Hepatocyte (in vitro differentiated cells): ENCODE measurements around the gene BOD1L2. TPM values are rescaled to one million over a fixed set of nuclear protein-coding genes. Genes with fewer than 3 reads are reported as not detected.

Source experiments
- DNase-seq: peaks from one replicate; pipeline ENCODE4 v3.0.0-alpha.2; 2016; ENCODE audit warnings: low spot score
- H2AFZ ChIP-seq: fragments of 200-600 bp; sonication (generic); 2 replicates; pipeline ENCODE4 v1.6.0; 2016; ENCODE audit warnings: antibody characterized with exemption, mild to moderate bottlenecking
- H3K27ac ChIP-seq: fragments of 200-600 bp; sonication (generic); 2 replicates; pipeline ENCODE4 v1.5.1; 2016; ENCODE audit warnings: mild to moderate bottlenecking
- H3K27me3 ChIP-seq: fragments of 200-600 bp; sonication (generic); 2 replicates; pipeline ENCODE4 v1.6.1; 2016
- H3K36me3 ChIP-seq: fragments of 200-600 bp; sonication (generic); replicated peaks from 2 replicates; pipeline ENCODE4 v1.5.1; 2016; ENCODE audit warnings: low read depth; ENCODE audit not compliant: insufficient read depth
- H3K4me1 ChIP-seq: fragments of 200-600 bp; sonication (generic); 2 replicates; pipeline ENCODE4 v1.5.1; 2016; ENCODE audit warnings: mild to moderate bottlenecking, moderate library complexity; ENCODE audit not compliant: insufficient read depth
- H3K4me2 ChIP-seq: fragments of 200-600 bp; sonication (generic); 2 replicates; pipeline ENCODE4 v1.6.0; 2016
- H3K4me3 ChIP-seq: fragments of 200-600 bp; sonication (generic); 2 replicates; pipeline ENCODE4 v1.5.1; 2016; ENCODE audit warnings: mild to moderate bottlenecking
- H3K79me2 ChIP-seq: fragments of 200-600 bp; sonication (generic); 2 replicates; pipeline ENCODE4 v1.6.0; 2017; ENCODE audit warnings: mild to moderate bottlenecking
- H3K9me2 ChIP-seq: fragments of 200-600 bp; sonication (generic); replicated peaks from 2 replicates; pipeline ENCODE4 v1.6.0; 2017; ENCODE audit warnings: mild to moderate bottlenecking; ENCODE audit not compliant: insufficient read depth
- H3K9me3 ChIP-seq: fragments of 200-600 bp; sonication (generic); 2 replicates; pipeline ENCODE4 v1.5.1; 2016; ENCODE audit warnings: low read depth, mild to moderate bottlenecking
- H4K20me1 ChIP-seq: fragments of 200-600 bp; sonication (generic); 2 replicates; pipeline ENCODE4 v1.6.0; 2016; ENCODE audit warnings: mild to moderate bottlenecking; ENCODE audit not compliant: insufficient read depth, poor library complexity, severe bottlenecking
- CTCF ChIP-seq: fragments of 200-600 bp; sonication (generic); IDR thresholded peaks from 2 replicates; pipeline ENCODE4 v1.5.1; 2016; ENCODE audit warnings: antibody characterized with exemption, mild to moderate bottlenecking; ENCODE audit not compliant: poor library complexity
- EZH2 ChIP-seq: fragments of 200-600 bp; sonication (generic); IDR thresholded peaks from 2 replicates; pipeline ENCODE4 v1.6.1; 2016; ENCODE audit warnings: antibody characterized with exemption, mild to moderate bottlenecking, borderline replicate concordance
- EZH2phosphoT487 ChIP-seq: fragments of 200-600 bp; sonication (generic); IDR thresholded peaks from one replicate; pipeline ENCODE4 v1.6.1; 2018; ENCODE audit warnings: antibody characterized with exemption, mild to moderate bottlenecking, low read depth, moderate library complexity; ENCODE audit not compliant: unreplicated experiment, severe bottlenecking
- WGBS: methylation state at CpG from one replicate; pipeline ENCODE4 v1.1.6; 2016; ENCODE audit warnings: low lambda C conversion rate; ENCODE audit errors: missing lambda C conversion rate; 5-methylcytosine and 5-hydroxymethylcytosine counted together
- polyA plus RNA-seq: library from polyadenylated mRNA; unstranded; fragments of >200 nt; fragmentation: Nextera tagmentation; extraction: Ambion mirVana; gene quantifications from 2 replicates; pipeline ENCODE4 v1.2.1, GENCODE V29; 2016
- total RNA-seq: library from RNA; depleted of rRNA; stranded (reverse); fragments of >200 nt; gene quantifications from 2 replicates; pipeline ENCODE4 v1.2.3, GENCODE V29; 2014

The BOD1L2 gene
- total and polyA plus RNA-seq, 2 experiments from 2014 or later: 0.23 TPM; not detected in 1

- TF ChIP-seq EZH2phosphoT487 (no peak), EZH2 (no peak), CTCF (no peak)
These were observed 3.6 kb upstream of the BOD1L2 start for GRCh38 chr18:57143265-57143664.

GRCh38 chr18:57148263-57148662, 1.4 kb downstream of the BOD1L2 start:
- TF ChIP-seq EZH2phosphoT487 (no peak), CTCF (no peak), EZH2 (no peak)

More at GRCh38 chr18:57143265-57143664, 3.6 kb upstream of the BOD1L2 start:
- Histone ChIP-seq H2AFZ (no peak overlapping the region), H3K4me1 (no peaks in the 10 kb centered on the region), H3K4me3 (no peak overlapping the region), H4K20me1 (no peaks in the 10 kb centered on the region), H3K79me2 (no peaks in the 10 kb centered on the region), H3K36me3 (no peaks in the 10 kb centered on the region), H3K27ac (no peak overlapping the region), H3K9me2 (no peaks in the 10 kb centered on the region), H3K27me3 (no peaks in the 10 kb centered on the region), H3K9me3 (no peaks in the 10 kb centered on the region), H3K4me2 (no peak overlapping the region)
- DNase-seq: no peak
- whole genome bisulfite sequencing: 70% methylated on average over 1 of the region's 1 CpG

DNA sequence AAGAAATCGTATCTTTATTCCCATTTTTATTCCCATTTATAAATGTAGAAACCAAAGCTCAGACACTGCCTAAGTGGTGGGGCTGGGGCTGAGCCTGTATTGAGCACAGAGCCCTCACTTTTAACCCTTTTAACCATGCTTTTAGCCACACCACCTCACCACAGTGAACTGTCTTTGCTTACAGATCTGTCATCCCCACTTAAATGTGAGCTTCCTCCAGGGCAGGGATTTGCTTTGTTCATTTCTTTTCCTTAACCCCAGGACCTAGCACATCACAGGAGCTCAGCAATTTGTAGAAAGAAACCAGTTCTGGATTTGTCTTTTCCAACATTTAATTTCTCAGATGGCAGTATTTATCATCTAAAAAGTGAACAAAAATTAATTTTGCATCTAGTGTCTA, 2.2 kb downstream of the BOD1L2 start:
- H3K27me3 ChIP-seq: peaks cover 3% of the 10 kb centered on the region
- no peaks in the 10 kb centered on the region for H4K20me1 ChIP-seq
- 76% methylated on average over 1 of the region's 1 CpG for WGBS
- no peak overlapping the region for H3K4me2 ChIP-seq
- no peak overlapping the region for H2AFZ ChIP-seq
- H3K36me3 ChIP-seq: no peaks in the 10 kb centered on the region
- no peak overlapping the region for H3K27ac ChIP-seq
- DNase-seq: no peak
- H3K4me3 ChIP-seq: no peak overlapping the region
- H3K9me2 ChIP-seq: no peaks in the 10 kb centered on the region
- H3K4me1 ChIP-seq: no peaks in the 10 kb centered on the region
- no peaks in the 10 kb centered on the region for H3K9me3 ChIP-seq
- no peaks in the 10 kb centered on the region for H3K79me2 ChIP-seq
- TF ChIP-seq EZH2 (no peak), EZH2phosphoT487 (no peak), CTCF (no peak)

More at GRCh38 chr18:57148263-57148662, 1.4 kb downstream of the BOD1L2 start:
- Histone ChIP-seq H3K27ac (no peak overlapping the region), H4K20me1 (no peaks in the 10 kb centered on the region), H3K9me3 (no peaks in the 10 kb centered on the region), H3K36me3 (no peaks in the 10 kb centered on the region), H2AFZ (no peak overlapping the region), H3K9me2 (no peaks in the 10 kb centered on the region), H3K79me2 (no peaks in the 10 kb centered on the region), H3K4me3 (no peak overlapping the region), H3K27me3 (peaks cover 3% of the 10 kb centered on the region), H3K4me2 (no peak overlapping the region), H3K4me1 (no peaks in the 10 kb centered on the region)
- 43% methylated on average over 1 of the region's 1 CpG for WGBS
- DNase-seq: no peak

DNA sequence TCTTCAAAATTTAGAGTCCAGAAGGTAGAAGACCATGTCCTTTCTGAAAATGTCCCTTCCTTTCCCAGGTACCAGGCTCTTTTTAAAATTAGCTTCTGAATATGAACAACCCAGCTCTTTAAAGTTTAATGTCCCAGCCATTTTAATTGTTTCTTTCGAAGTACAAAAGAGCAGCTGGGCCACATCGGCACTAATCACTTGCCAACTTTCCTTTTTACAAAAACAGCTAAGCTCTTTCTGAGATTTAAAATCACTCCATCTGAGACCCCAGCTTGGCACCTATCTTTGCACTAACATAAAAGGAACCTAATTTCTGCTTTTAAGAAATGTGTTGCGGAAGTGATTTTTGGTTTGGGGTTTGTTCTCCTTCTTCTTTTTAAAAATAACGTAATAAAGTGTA, 2.6 kb downstream of the BOD1L2 start:
- H3K9me2 ChIP-seq: no peaks in the 10 kb centered on the region
- H3K4me1 ChIP-seq: no peaks in the 10 kb centered on the region
- H3K27me3 ChIP-seq: peaks cover 3% of the 10 kb centered on the region
- WGBS: 87% methylated on average over 4 of the region's 4 CpGs
- H3K4me3 ChIP-seq: no peak overlapping the region
- no peaks in the 10 kb centered on the region for H3K36me3 ChIP-seq
- no peak for TF ChIP-seq EZH2phosphoT487
- TF ChIP-seq CTCF: no peak
- no peak for TF ChIP-seq EZH2
- H4K20me1 ChIP-seq: no peaks in the 10 kb centered on the region
- H3K27ac ChIP-seq: no peak overlapping the region
- H3K4me2 ChIP-seq: no peak overlapping the region
- H3K9me3 ChIP-seq: no peaks in the 10 kb centered on the region
- H2AFZ ChIP-seq: no peak overlapping the region
- H3K79me2 ChIP-seq: no peaks in the 10 kb centered on the region
- no peak for DNase-seq
